ENCODE data around the gene NKAIN4.

NKAIN4 gene

DNA sequence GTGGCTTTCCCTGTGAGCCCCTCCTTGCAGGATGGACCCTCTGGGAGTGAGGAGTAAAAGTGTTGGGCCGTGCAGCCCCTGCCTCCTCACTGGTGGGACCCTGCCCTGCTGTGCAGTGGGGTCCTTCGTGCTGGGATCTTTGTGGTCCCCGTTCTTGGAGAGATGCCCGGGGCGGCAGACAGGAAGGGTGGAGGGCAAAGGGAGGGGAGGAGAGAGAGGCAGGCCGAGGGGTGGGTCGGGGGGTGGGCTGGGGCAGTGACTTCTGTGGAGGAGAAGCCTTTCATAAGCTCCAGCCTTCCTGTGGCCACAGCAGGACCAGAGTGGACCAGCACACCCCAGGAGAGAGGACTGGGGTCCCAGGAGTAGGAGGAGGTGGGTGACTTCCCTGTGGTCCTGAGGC lies 38.6 kb upstream of the NKAIN4 start, which contains the start of gene COL20A1:
TSS of gene COL20A1 (plus strand) at position 283 of the 400 bp plus-strand sequence. CDS start 1,922 bp downstream, outside the sequence.
- Mint-ChIP-seq H3K36me3 (ENCODE audit: low read depth) (peaks cover 18% of the 10 kb centered on the region), H3K4me3 (no peak within 1 kb of the TSS), H3K4me1 (ENCODE audit: low read depth) (no peaks in the 10 kb centered on the region), H3K27me3 (peaks cover 35% of the 10 kb centered on the region), H3K27ac (no peak within 1 kb of the TSS), H3K9me3 (no peaks in the 10 kb centered on the region)
- intact Hi-C loops (cut with micrococcal nuclease) = no loop called here

- peaks cover 35% of the 10 kb centered on the region for H3K27me3 Mint-ChIP-seq
- H3K4me1 Mint-ChIP-seq (ENCODE audit: low read depth) = no peaks in the 10 kb centered on the region
- H3K9me3 Mint-ChIP-seq = no peaks in the 10 kb centered on the region
- no peak overlapping the region for H3K27ac Mint-ChIP-seq
- intact Hi-C loops (cut with micrococcal nuclease) = no loop called here
- peaks cover 24% of the 10 kb centered on the region for H3K36me3 Mint-ChIP-seq (ENCODE audit: low read depth)
- no peak overlapping the region for H3K4me3 Mint-ChIP-seq
These were observed 38.0 kb upstream of the NKAIN4 start for GRCh38 chr20:63292292-63292701.

DNA sequence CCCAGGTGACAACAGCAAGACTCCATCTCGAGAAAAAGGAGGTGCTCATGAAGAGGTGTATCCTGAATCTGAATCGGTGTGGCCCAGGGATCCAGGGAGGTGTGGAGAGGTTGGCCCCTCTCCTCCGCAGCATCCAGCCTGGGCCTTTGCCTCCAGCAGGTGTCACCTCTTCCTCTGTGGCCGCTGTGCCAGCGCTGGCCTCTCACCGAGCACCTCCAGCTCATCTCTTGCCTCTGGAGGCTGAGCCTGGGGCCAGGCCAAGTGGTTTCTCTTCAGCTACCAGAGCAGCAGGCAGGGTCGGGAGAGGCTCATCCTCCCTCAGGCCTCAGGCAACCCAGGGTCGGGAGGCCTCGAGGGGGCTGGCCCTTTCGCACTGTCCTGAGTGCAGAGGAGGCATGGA lies 37.5 kb upstream of the NKAIN4 start:
- H3K4me1 Mint-ChIP-seq (ENCODE audit: low read depth) = no peaks in the 10 kb centered on the region
- intact Hi-C loops (cut with micrococcal nuclease) = no loop called here
- H3K36me3 Mint-ChIP-seq (ENCODE audit: low read depth) = peaks cover 29% of the 10 kb centered on the region
- H3K27ac Mint-ChIP-seq = no peak overlapping the region
- H3K4me3 Mint-ChIP-seq = no peak overlapping the region
- no peaks in the 10 kb centered on the region for H3K9me3 Mint-ChIP-seq
- H3K27me3 Mint-ChIP-seq = peaks cover 33% of the 10 kb centered on the region

- Mint-ChIP-seq H3K9me3 (no peaks in the 10 kb centered on the region), H3K27ac (peak overlapping the region; percentile 35), H3K27me3 (peaks cover 23% of the 10 kb centered on the region), H3K4me3 (no peak overlapping the region), H3K4me1 (ENCODE audit: low read depth) (no peaks in the 10 kb centered on the region), H3K36me3 (ENCODE audit: low read depth) (peaks cover 38% of the 10 kb centered on the region)
- intact Hi-C loops (cut with micrococcal nuclease) = no loop called here
These were observed 36.6 kb upstream of the NKAIN4 start for GRCh38 chr20:63290677-63291472.

DNA sequence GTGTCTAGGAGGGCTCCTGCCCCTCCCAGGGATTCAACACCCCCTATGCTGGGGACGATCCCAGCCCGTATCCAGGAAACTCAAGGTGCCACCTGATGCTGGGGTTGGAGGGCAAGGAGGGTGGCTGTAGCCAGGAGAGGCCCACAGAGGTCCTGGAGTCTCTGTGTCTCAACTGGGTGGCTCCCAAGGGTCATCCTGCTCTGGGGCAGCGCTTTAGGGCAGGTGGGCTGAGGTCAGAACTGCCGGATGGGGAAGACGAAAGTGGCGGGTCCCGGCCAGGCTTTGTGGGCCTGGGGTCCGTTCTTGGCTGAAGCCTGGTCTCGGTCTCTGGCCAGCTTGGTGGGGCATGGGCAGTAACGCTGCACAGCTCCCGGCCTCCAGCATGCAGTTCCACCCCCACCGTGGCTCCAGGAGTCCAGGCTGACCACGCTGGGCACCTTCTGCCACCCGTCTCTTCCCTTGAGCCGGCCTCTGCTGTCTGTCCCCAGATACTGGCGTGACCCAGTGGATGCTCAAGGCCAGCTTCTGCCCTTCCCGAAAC lies 35.9 kb upstream of the NKAIN4 start:
- Mint-ChIP-seq H3K9me3 (no peaks in the 10 kb centered on the region), H3K36me3 (ENCODE audit: low read depth) (peaks cover 45% of the 10 kb centered on the region), H3K4me1 (ENCODE audit: low read depth) (no peaks in the 10 kb centered on the region), H3K27ac (peak overlapping the region; percentile 35), H3K27me3 (peaks cover 17% of the 10 kb centered on the region), H3K4me3 (no peak overlapping the region)
- intact Hi-C loops (cut with micrococcal nuclease) = no loop called here

- intact Hi-C loops (cut with micrococcal nuclease) = no loop called here
- no peak overlapping the region for H3K27ac Mint-ChIP-seq
- no peak overlapping the region for H3K4me3 Mint-ChIP-seq
- no peaks in the 10 kb centered on the region for H3K4me1 Mint-ChIP-seq (ENCODE audit: low read depth)
- peaks cover 11% of the 10 kb centered on the region for H3K27me3 Mint-ChIP-seq
- no peaks in the 10 kb centered on the region for H3K9me3 Mint-ChIP-seq
- peaks cover 52% of the 10 kb centered on the region for H3K36me3 Mint-ChIP-seq (ENCODE audit: low read depth)
These were observed 35.3 kb upstream of the NKAIN4 start for GRCh38 chr20:63289311-63290135.

- Mint-ChIP-seq H3K27ac (no peak overlapping the region), H3K4me3 (no peak overlapping the region), H3K9me3 (no peaks in the 10 kb centered on the region), H3K36me3 (ENCODE audit: low read depth) (peaks cover 60% of the 10 kb centered on the region), H3K27me3 (peaks cover 6% of the 10 kb centered on the region), H3K4me1 (ENCODE audit: low read depth) (no peaks in the 10 kb centered on the region)
- intact Hi-C loops (cut with micrococcal nuclease) = no loop called here
These were observed 34.5 kb upstream of the NKAIN4 start for GRCh38 chr20:63288581-63289251.

DNA sequence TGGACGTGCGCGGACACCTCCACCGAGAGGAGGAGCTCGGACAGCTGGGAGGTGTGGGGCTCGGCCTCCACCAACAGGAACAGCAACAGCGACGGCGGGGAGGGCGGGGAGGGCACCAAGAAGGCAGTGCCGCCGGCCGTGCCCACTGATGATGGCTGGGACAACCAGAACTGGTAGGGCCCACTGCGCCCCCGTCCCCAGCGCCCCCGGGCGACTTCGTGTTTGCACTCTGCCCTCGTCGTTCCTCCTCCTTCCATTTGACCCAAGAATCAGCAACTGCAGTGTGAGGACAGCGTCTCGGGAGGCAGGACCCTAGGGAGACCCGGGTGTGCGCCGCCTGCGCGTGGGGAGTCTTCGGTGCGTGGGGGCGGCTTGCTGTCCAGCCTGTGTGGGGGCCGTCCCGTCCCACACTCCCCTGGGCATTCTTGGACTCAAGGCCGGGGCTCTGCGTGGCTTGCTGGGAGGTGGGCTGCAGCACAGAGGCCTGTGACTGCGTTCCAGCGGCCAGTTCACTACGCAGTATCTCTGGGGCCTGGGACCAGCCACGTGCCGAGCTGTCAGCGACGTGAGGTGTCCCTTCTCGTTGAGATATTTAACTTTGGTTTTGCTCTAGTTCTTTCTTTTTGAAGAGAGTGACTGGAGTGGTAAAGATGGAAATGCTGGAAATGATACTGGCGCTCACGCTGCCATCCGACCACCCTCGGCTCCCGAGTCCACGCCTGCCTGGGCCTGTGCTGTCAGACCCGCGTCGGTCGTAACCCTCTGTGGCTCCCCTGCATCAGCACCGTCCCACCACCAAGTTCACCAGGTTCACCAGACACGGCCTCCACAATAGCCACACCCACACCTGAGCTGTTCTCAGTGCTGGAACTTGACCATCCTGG lies 33.7 kb upstream of the NKAIN4 start:
- intact Hi-C loops (cut with micrococcal nuclease) = no loop called here
- H3K4me1 Mint-ChIP-seq (ENCODE audit: low read depth) = no peaks in the 10 kb centered on the region
- no peaks in the 10 kb centered on the region for H3K9me3 Mint-ChIP-seq
- H3K27ac Mint-ChIP-seq = no peak overlapping the region
- no peak overlapping the region for H3K4me3 Mint-ChIP-seq
- H3K36me3 Mint-ChIP-seq (ENCODE audit: low read depth) = peaks cover 68% of the 10 kb centered on the region
- peaks cover 4% of the 10 kb centered on the region for H3K27me3 Mint-ChIP-seq

- H3K27ac Mint-ChIP-seq = no peak overlapping the region
These were observed 32.8 kb upstream of the NKAIN4 start for GRCh38 chr20:63286781-63287696.

GRCh38 chr20:63285636-63286615 lies 31.7 kb upstream of the NKAIN4 start:
- H3K9me3 Mint-ChIP-seq = no peaks in the 10 kb centered on the region
- no peak overlapping the region for H3K27ac Mint-ChIP-seq
- no peak overlapping the region for H3K4me3 Mint-ChIP-seq

More at GRCh38 chr20:63286781-63287696, 32.8 kb upstream of the NKAIN4 start:
- no peaks in the 10 kb centered on the region for H3K4me1 Mint-ChIP-seq (ENCODE audit: low read depth)
- intact Hi-C loops (cut with micrococcal nuclease) = no loop called here
- no peaks in the 10 kb centered on the region for H3K9me3 Mint-ChIP-seq
- H3K4me3 Mint-ChIP-seq = no peak overlapping the region
- H3K27me3 Mint-ChIP-seq = peaks cover under 1% of the 10 kb centered on the region
- peaks cover 77% of the 10 kb centered on the region for H3K36me3 Mint-ChIP-seq (ENCODE audit: low read depth)

DNA sequence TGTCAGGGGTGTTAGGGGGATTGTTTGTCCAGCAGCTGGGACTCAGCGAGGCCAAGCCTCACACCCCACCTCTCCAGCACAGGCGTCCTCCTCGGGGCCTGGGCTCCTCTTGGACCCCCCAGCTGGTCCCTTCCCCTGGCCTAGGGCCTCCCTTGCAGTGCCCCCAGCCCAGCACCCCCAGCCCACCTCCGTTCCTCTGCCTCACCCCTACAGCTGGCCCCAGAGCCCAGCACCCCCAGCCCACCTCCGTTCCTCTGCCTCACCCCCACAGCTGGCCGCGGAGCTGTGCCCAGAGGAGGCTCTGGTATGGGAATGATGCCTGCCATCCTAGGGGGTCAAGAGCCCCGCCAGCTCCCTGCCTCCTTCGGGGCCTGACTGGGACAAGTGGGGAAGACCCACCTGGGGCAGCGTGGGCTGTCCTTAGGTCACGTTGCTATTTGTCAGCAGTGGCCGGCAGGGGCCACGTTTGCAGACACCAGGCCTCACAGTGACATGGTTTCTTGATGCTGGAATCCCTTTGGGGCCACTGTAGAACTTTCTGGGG lies 30.8 kb upstream of the NKAIN4 start:
- Mint-ChIP-seq H3K9me3 (no peaks in the 10 kb centered on the region), H3K27ac (peak overlapping the region; percentile 56), H3K4me3 (peak overlapping the region; percentile 27), H3K4me1 (ENCODE audit: low read depth) (no peaks in the 10 kb centered on the region), H3K27me3 (no peaks in the 10 kb centered on the region), H3K36me3 (ENCODE audit: low read depth) (peaks cover 97% of the 10 kb centered on the region)
- intact Hi-C loops (cut with micrococcal nuclease) = no loop called here

More at GRCh38 chr20:63285636-63286615, 31.7 kb upstream of the NKAIN4 start:
- Mint-ChIP-seq H3K4me1 (ENCODE audit: low read depth) (no peaks in the 10 kb centered on the region), H3K36me3 (ENCODE audit: low read depth) (peaks cover 88% of the 10 kb centered on the region), H3K27me3 (no peaks in the 10 kb centered on the region)
- intact Hi-C loops (cut with micrococcal nuclease) = no loop called here
